SH-SY5Y (cell line): ENCODE data around the gene LRFN2.

ENCODE experiments used
- GATA2 ChIP-seq: IDR thresholded peaks from 2 replicates; pipeline ENCODE4 v1.6.1; 2011; ENCODE audit warnings: mild to moderate bottlenecking, low read depth, low read length
- GATA3 ChIP-seq: IDR thresholded peaks from 2 replicates; pipeline ENCODE4 v1.6.1; 2011; ENCODE audit warnings: low read depth, mild to moderate bottlenecking, low read length, moderate library complexity

DNA sequence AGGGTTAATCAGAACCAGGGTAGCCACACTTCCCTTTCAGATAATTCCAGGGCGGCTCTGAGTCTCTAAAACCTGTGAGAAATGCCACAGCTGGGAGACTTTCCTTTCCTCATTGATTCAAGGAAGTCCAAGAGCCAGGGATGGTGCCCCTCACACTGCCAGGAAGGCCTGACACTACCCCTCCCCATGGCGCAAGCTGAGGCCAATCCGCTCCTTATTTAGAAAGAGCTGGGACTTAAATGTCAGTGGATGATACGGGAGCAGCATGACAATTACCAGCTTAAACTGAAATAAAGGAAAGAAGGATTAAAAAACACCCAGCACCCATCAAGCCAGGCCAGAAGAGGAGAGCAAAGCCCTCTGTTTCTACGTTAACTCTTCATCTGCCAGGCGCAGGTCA is 244.4 kb downstream of the LRFN2 start:
- TF ChIP-seq GATA3 (no peak), GATA2 (no peak)
